NCI-H748 treated with DMSO at 0.1 percent for 48 hours (cell line): ENCODE data around the gene ULBP1.
"Not testable (repeated sequence)": the region's sequence is repeated elsewhere in the genome, so short reads cannot be mapped to it uniquely, and the experiment has no call there.

Experiments used
- DNase-seq: peaks from one replicate; lab custom pipeline; 2025; lab: John Stamatoyannopoulos, UW

Gene ULBP1

GRCh38 chr6:149953390-149953789 lies 10.4 kb upstream of the ULBP1 start:
- not testable (repeated sequence) for DNase-seq

- not testable (repeated sequence) for DNase-seq
Observed at GRCh38 chr6:149953934-149954327, 9.8 kb upstream of the ULBP1 start.

DNA sequence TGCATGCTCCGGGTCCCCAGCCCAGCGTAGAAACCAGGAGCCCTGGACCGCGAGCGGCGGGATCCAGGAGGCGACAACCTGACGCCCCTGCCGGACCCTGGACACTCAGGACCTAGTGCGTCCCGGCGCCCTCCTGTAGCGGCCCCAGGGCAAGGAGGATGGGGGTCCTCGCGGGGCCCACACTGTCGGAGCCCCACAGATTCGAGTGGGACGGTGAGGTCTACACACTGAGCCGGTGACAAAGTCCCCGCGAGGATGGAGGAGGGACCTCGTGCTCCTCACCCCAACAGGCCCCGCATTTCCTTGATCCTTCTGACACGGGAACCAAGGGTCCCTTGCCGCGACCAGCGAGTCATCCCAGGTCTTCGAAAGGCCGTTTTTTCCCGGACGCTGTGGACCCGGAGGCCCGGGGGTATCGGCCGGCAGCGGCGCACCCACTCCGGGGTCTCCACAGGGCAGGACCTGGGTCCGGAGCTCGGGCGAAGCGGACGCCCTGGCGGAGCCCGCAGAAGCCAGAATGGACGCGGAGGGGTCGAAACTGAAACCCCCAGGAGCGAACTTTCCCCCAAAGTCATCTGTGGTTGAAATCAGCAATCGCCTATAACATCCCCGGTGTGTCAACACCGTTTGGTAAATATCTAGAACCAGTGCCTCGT lies 9.3 kb upstream of the ULBP1 start:
- DNase-seq, result not testable (repeated sequence)

- not testable (repeated sequence) for DNase-seq
Observed at GRCh38 chr6:149954984-149955653, 8.6 kb upstream of the ULBP1 start.

DNA sequence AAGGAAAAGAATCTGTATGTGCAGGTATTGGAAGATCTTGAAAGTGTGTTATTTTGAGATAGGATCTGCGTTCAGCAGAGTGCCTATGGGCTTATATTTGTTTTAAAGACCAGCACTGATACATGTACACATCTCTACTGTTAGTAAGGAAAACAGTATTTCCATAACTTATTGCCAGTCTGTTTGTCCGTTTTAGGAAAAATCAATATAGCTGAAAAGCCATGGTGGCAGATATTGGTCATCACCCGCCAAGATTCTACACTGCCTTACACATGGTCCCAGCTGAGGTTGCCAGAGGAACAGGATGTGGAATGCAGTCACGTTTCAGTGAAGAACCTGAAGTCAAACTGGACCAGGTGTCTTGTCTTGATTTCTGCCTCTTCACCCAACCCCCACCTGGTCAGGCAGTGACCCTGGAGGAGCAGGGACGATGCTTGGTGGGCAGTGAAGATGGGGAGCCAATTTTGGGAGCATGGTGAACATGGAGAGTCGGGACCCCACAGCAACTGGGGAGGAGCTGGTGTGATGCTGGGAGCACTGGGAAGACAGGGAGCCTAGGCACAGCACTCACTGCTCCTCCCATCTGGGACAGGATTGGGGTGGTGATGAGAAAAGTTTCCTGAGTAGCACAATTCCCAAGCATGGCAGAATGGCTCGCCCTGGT lies 8.0 kb upstream of the ULBP1 start:
- not testable (repeated sequence) for DNase-seq

GRCh38 chr6:149958124-149958523 lies 5.6 kb upstream of the ULBP1 start:
- DNase-seq, result not testable (repeated sequence)

DNA sequence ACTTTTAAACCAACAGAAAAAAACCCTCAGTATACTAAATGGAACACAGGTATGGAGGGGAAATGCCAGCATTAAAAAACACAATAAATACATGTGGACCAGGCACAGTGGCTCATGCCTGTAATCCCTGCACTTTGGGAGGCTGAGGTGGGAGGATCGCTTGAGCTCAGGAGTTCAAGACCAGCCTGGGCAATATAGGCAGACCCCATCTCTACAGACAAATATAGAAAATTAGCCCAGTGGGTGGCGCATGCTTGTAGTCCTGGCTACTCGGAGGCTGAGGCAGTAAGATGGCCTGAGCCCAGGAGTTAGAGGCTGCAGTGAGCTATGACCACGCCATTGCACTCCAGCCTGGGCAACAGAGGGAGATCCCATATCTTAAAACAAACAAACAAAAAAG lies 3.9 kb upstream of the ULBP1 start:
- not testable (repeated sequence) for DNase-seq

DNA sequence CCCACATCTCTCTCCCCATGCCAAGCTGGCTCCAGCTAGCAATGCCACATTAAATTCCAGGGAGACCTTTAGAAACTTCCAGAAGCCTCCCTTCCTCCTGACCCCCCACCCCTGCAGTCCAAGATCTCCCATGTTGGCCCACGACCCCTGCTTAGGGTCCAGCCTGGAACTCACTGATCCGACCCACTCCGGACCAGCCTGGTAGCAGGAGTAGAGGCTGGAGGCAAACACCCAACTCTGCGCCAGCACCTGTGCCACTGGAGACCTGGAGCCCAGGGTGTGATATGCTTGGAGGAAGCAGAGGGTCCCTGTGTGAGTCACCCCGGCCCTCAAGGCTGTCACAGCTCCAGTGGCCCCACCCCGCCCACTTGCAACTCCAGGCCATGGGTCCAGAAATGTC lies 3.3 kb upstream of the ULBP1 start:
- no peak for DNase-seq

- DNase-seq, result no peak
Observed at GRCh38 chr6:149961728-149962425, 1.9 kb upstream of the ULBP1 start.

- DNase-seq, result no peak
Observed at GRCh38 chr6:149962461-149963211, 1.1 kb upstream of the ULBP1 start.

DNA sequence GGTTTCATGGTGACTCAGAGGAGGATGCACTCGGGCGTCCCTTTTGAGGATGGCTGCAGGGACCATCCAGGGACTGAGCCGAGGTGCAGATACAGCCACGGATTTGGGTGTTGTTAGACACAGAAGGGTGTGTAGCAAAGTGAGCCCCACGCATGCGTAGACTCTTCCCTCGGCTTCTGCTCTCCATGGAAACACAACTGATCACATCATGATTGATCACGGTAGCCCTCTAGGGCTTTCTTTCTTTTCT lies 606 bp upstream of the ULBP1 start:
- peak; percentile 55 for DNase-seq

DNA sequence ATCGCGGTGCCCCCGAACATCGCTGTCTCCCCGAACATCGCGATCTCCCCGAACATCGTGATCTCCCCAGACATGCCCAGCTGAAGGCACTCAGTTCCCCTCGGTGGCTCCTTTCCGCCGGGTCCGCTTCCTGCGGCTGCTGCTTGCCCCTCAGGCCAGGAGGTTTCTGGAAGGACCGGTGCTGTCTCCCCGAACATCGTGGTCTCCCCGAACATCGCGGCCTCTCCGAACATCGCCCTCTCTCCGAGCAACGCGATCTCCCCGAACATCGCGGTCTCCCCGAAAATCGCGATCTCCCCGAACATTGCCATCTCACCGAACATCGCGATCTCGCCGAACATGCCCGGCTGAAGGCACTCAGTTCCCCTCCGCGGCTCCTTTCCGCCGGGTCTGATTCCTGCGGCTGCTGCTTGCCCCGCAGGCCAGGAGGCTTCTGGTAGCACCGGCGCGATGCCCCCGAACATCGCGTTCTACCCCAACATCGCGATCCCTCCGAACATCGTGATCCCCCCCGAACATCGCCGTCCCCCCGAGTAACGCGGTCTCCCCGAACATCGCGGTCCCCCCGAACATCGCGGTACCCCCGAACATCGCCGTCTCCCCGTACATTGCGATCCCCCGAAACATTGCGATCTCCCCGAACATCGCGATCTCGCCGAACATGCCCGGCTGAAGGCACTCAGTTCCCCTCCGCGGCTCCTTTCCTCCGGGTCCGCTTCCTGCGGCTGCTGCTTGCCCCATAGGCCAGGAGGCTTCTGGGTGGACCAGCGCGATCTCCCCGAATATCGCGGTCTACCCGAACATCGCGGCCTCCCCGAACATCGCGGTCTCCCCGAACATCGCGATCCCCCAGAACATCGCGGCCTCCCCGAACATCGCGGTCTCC lies 808 bp downstream of the ULBP1 start:
- no peak for DNase-seq

GRCh38 chr6:149965194-149966020 lies 1.7 kb downstream of the ULBP1 start:
- DNase-seq, result peak; percentile 32

- not testable (repeated sequence) for DNase-seq
Observed at GRCh38 chr6:149966319-149966718, 2.6 kb downstream of the ULBP1 start.

DNA sequence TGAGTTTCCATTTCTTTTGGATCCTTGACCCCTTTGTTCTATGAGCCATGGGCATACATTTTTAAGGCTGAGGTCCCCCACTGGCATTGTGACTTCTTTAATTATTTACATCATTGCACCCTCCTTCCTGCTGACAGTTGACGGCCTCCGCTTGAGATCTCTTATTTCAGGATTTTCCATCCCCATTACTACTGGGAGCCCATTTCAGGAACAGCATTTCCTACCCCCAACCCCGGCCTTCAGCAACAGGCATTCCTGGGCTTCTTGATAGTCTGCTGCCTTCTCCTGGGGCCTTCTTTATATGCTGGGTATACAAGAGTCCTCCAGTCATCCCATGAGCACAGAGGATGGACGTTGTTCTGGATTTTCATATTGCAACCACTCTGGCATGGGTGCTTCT lies 3.8 kb downstream of the ULBP1 start:
- no peak for DNase-seq

DNA sequence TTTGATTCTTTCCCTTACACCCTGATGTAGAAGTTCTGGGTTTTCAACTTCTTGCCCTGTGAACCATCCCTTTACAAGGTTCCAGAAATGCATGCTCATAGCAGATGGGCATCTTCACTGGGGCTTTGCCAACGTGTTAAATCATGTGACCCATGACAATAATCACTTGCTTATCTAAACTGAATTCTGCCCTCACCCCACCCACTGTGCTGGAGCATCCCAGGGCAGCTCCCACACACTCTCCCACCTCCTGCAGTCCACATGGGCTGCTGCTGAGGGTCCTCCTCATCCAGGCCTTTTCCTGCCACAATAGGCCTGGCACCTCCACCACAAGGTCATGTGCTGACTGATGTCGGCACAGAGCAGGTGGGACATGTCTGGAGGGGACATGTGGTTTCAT lies 4.3 kb downstream of the ULBP1 start:
- DNase-seq, result not testable (repeated sequence)

DNA sequence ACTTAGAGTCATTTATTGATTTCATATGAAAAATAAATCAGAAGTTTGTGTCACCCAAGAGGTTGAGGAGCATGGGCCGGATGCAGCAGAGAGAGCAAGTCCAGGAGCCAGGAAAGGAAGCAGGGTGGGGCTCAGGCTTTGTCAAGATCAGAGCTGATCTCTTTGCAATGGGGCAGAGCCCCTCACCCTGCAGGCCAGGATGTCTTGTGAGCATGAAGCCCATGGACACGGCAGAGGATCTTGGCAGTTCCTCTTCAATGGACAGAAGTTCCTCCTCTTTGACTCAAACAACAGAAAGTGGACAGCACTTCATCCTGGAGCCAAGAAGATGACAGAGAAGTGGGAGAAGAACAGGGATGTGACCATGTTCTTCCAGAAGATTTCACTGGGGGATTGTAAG lies 5.2 kb downstream of the ULBP1 start:
- DNase-seq, result not testable (repeated sequence)

DNA sequence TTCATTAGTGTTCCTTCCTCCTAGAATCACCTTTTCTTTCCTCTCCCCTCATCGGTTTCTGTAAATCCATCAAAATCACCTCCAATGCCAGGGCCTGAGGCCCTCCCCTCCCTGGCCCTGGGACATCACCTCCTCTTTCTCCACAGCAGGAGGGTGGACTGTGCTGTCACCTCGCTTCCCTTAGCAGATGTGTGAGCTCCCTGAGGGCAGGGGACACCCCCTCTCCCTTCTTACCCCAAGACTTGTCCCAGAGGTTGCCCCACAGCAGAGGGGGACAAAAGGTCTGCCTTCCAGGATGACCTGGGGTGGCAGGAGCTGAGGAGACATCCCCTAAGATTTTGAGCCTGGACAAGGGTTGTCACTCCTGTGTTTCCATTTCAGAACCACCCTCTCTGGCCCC lies 5.9 kb downstream of the ULBP1 start:
- DNase-seq, result no peak

DNA sequence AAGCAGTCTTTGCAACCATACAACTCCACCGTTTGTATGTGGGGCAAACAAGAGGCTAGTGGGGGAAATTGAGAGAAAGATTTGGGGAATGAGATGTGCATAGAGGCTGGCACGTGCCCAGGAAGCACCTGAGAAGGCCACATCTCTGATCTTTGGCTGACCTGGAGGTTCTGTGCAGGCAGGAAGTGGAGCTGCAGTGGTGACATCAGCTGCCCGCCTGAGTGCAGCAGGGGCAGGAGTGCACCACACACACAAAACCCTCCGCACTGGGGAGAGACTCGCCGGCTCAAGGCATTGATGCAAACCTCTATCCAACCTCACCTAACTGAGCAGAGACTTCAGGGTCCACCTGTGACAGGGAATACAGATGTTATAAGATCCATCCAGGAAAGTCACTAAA lies 10.7 kb downstream of the ULBP1 start:
- DNase-seq, result not testable (repeated sequence)

DNA sequence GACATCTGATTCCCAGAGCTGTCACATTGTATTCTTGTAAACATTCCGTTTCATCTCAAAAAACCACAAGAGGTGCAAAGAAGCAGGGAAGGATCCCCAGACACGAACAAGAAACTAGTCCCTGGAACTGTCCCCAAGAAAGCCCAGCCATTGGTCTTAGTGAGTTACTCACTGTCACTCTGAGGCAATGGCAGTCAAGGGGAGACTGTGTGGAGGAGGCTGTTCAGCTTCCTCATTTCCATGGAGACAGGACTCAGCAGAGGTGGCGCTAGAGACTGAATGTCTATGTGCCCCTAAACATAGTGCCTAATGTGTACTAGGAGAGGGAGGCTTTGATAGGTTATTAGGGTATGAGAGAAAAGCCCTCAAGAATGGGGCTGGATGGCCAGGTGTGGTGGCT lies 11.1 kb downstream of the ULBP1 start:
- no peak for DNase-seq
